Panc1 (cell line): Measurements from ENCODE around the gene NDUFAF8. TPM values are rescaled to one million over a fixed set of nuclear protein-coding genes. Genes with fewer than 3 reads are reported as not detected.

Source experiments
- ATAC-seq: fragments of 200-7000 bp; cut with Tn5 transposase; 2 replicates; pipeline ENCODE4 v1.9.1; 2020; ENCODE audit warnings: mild to moderate bottlenecking, moderate library complexity
- BruUV-seq: library from RNA; stranded (reverse); fragments of 400-500 nt; replicated peaks from 2 replicates; lab custom pipeline; 2021; lab: Mats Ljungman, UMichigan
- CTCF ChIA-PET: fragments of 300-600 bp; sonication (Branson Sonifier 250); formaldehyde crosslinking; loops from one replicate; lab custom pipeline; 2022; ENCODE audit warnings: antibody characterized with exemption; lab: Charles Lee
- POLR2A ChIA-PET: fragments of 300-600 bp; sonication (Branson Sonifier 250); formaldehyde crosslinking; loops from one replicate; lab custom pipeline; 2022; ENCODE audit warnings: antibody characterized with exemption; lab: Charles Lee
- DNase-seq: peaks from one replicate; pipeline ENCODE4 v3.0.0-alpha.2; 2010; ENCODE audit warnings: low read depth, low spot score
- H3K27ac ChIP-seq: 2 replicates; pipeline ENCODE4 v1.5.1; 2011; ENCODE audit warnings: mild to moderate bottlenecking, low read length, inconsistent platforms
- H3K27me3 ChIP-seq: fragments of 200-500 bp; sonication (Bioruptor generic); 2 replicates; pipeline ENCODE4 v1.6.0; 2014; ENCODE audit warnings: low read length, inconsistent platforms; ENCODE audit not compliant: control insufficient read depth, insufficient read depth
- H3K36me3 ChIP-seq: fragments of 200-500 bp; sonication (Bioruptor generic); 2 replicates; pipeline ENCODE4 v1.5.1; 2014; ENCODE audit warnings: inconsistent platforms, mild to moderate bottlenecking, low read length, moderate library complexity; ENCODE audit not compliant: control insufficient read depth, insufficient read depth
- H3K4me1 ChIP-seq: 2 replicates; pipeline ENCODE4 v1.5.1; 2011; ENCODE audit warnings: inconsistent platforms, mild to moderate bottlenecking, low read length, moderate library complexity; ENCODE audit not compliant: control insufficient read depth, insufficient read depth
- H3K4me3 ChIP-seq, 2 experiments: 2 replicates each; pipeline ENCODE4 v1.5.1; 2011 to 2012; ENCODE audit warnings: low read depth in 2 of 2, low read length in 2 of 2, mild to moderate bottlenecking in 2 of 2, inconsistent platforms in 1 of 2, moderate library complexity in 1 of 2
- H3K9me3 ChIP-seq: fragments of 200-500 bp; sonication (Bioruptor generic); 2 replicates; pipeline ENCODE4 v1.5.1; 2014; ENCODE audit warnings: low read depth, mild to moderate bottlenecking, inconsistent platforms, low read length, moderate library complexity; ENCODE audit not compliant: control insufficient read depth, insufficient read depth
- POLR2AphosphoS5 ChIP-seq: IDR thresholded peaks from 2 replicates; pipeline ENCODE4 v1.6.1; 2012; ENCODE audit warnings: mild to moderate bottlenecking, low read depth, low read length, moderate library complexity
- SIN3A ChIP-seq: IDR thresholded peaks from 2 replicates; pipeline ENCODE4 v1.6.1; 2012; ENCODE audit warnings: low read depth, mild to moderate bottlenecking, low read length, moderate library complexity, borderline replicate concordance; ENCODE audit not compliant: insufficient read depth
- TCF7L2 ChIP-seq: IDR thresholded peaks from 2 replicates; pipeline ENCODE4 v1.6.1; 2011; ENCODE audit warnings: mild to moderate bottlenecking, low read depth, low read length, inconsistent platforms
- in situ Hi-C: cut with HindIII; loops from 2 replicates; pipeline ENCODE4 v1.10.0; 2016; ENCODE audit warnings: low sequenced_read_pairs, low pct_unique_long_range_greater_than_20kb
- intact Hi-C: fragments of 100-400 bp; cut with micrococcal nuclease; formaldehyde crosslinking; loops from one replicate; pipeline ENCODE4 v1.10.0; 2022; ENCODE audit not compliant: unreplicated experiment
- total RNA-seq: library from RNA; stranded (reverse); gene quantifications from one replicate; pipeline ENCODE4 v1.2.1, GENCODE V29; 2021; ENCODE audit not compliant: unreplicated experiment
- TF ChIP-seq, protein P1 (sequence below), 2 experiments: IDR thresholded peaks; 2 replicates each; pipeline ENCODE4 v1.6.1; 2011 to 2012; ENCODE audit warnings: low read depth in 2 of 2, control low read depth in 1 of 2, low read length in 1 of 2, mild to moderate bottlenecking in 1 of 2, moderate library complexity in 1 of 2; ENCODE audit not compliant: insufficient read depth in 1 of 2
- TF ChIP-seq, protein P2 (sequence below): fragments of 450-650 bp; IDR thresholded peaks from 2 replicates; pipeline ENCODE4 v1.5.1; 2017; ENCODE audit warnings: mild to moderate bottlenecking

NDUFAF8 gene
- total RNA-seq, 1 experiment from 2014 or later = 75.8 TPM

DNA sequence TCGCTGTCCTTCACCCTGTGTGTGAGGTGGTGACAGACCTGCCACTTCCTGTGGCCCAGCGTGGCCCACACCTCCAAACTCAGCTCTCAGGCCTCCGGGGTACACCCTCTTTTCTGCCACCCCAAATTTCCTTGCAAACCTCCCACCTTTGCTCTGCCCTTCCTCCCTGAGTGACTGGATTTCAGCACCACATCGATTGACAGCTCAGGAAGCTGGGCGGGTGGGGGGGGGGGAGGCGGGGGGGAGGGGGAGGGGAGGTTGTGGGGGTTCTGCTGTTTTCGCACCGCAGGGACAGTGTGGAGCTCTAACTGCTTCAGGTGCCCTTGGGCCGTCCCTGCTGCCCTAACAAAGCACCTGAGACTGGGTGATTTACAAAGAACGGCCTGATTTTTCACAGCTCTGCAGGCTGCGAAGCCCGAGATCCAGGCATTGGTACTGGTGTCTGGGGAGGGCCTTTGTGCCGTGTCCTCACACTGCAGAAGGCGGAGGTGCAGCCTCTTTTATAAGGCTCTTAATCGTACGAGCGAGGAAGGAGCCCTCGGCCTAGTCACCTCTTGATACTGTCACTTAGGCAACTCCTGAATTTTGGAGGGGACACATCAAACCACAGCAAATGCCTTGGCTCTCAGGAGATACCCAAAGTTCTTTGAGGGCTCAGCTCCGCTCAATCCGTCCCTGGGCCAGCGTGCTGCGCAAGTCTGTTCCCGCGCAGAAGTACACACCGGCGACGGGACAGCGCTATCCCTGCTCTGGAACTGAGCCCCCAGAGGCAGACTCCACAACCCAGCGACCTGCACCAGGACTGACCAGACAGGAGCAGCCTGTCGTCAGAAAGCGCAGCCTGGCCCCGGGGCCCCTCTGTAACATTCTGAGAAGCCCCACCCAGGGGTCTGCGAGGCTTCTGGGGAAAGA is 3.6 kb downstream of the NDUFAF8 start:
- no peak for ATAC-seq
- no peak for DNase-seq
- no peaks in the 10 kb centered on the region for H3K27me3 ChIP-seq
- no peak overlapping the region for H3K4me3 ChIP-seq
- peaks cover 41% of the 10 kb centered on the region for H3K4me1 ChIP-seq
- H3K36me3 ChIP-seq = peaks cover 11% of the 10 kb centered on the region; the same call in 1 of the 2 replicates
- no peak overlapping the region; the same call in 1 of the 2 replicates for H3K27ac ChIP-seq
- CTCF ChIA-PET = interaction anchor here (0.6 kb wide), 2 partner anchors 109 to 239 kb away, joined by 3 read pairs; no protein-coding TSS in a partner anchor
- TF ChIP-seq, protein P1, sequence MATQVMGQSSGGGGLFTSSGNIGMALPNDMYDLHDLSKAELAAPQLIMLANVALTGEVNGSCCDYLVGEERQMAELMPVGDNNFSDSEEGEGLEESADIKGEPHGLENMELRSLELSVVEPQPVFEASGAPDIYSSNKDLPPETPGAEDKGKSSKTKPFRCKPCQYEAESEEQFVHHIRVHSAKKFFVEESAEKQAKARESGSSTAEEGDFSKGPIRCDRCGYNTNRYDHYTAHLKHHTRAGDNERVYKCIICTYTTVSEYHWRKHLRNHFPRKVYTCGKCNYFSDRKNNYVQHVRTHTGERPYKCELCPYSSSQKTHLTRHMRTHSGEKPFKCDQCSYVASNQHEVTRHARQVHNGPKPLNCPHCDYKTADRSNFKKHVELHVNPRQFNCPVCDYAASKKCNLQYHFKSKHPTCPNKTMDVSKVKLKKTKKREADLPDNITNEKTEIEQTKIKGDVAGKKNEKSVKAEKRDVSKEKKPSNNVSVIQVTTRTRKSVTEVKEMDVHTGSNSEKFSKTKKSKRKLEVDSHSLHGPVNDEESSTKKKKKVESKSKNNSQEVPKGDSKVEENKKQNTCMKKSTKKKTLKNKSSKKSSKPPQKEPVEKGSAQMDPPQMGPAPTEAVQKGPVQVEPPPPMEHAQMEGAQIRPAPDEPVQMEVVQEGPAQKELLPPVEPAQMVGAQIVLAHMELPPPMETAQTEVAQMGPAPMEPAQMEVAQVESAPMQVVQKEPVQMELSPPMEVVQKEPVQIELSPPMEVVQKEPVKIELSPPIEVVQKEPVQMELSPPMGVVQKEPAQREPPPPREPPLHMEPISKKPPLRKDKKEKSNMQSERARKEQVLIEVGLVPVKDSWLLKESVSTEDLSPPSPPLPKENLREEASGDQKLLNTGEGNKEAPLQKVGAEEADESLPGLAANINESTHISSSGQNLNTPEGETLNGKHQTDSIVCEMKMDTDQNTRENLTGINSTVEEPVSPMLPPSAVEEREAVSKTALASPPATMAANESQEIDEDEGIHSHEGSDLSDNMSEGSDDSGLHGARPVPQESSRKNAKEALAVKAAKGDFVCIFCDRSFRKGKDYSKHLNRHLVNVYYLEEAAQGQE (IDR thresholded peaks at IDR 0.05; ENCODE audit: insufficient read depth in 1 of 2, low read depth in 2 of 2, low read length in 1 of 2) = 0 out of 4 replicates have a peak, but pooled peaks of 1 of the 2 experiments have one; percentile 67
- TF ChIP-seq, protein P2, sequence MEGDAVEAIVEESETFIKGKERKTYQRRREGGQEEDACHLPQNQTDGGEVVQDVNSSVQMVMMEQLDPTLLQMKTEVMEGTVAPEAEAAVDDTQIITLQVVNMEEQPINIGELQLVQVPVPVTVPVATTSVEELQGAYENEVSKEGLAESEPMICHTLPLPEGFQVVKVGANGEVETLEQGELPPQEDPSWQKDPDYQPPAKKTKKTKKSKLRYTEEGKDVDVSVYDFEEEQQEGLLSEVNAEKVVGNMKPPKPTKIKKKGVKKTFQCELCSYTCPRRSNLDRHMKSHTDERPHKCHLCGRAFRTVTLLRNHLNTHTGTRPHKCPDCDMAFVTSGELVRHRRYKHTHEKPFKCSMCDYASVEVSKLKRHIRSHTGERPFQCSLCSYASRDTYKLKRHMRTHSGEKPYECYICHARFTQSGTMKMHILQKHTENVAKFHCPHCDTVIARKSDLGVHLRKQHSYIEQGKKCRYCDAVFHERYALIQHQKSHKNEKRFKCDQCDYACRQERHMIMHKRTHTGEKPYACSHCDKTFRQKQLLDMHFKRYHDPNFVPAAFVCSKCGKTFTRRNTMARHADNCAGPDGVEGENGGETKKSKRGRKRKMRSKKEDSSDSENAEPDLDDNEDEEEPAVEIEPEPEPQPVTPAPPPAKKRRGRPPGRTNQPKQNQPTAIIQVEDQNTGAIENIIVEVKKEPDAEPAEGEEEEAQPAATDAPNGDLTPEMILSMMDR = no peak
- intact Hi-C loops (no loop called here), in situ Hi-C loops (no loop called here)
- H3K9me3 ChIP-seq = no peaks in the 10 kb centered on the region
- POLR2A ChIA-PET = no interaction called here
- no TSS peak for BruUV-seq

DNA sequence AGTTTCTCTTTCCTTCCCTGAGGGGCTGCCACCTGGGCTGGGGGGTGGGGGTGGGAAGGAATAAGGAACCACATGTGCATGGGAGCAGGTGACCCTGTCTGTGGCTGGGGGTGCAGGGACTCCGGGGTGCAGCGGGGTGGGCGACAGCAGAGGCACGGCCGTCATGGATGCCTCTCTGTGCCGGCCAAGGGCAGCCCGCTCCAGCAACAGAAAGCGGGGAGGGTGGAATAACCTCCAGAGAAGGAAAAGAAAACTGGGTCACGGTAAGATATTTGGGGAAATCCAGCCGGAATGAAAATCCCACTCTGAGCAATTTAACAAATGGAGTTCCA is 4.2 kb downstream of the NDUFAF8 start:
- CTCF ChIA-PET = no interaction called here
- Histone ChIP-seq H3K27me3 (no peaks in the 10 kb centered on the region), H3K9me3 (no peaks in the 10 kb centered on the region), H3K36me3 (peaks cover 9% of the 10 kb centered on the region; the same call in 1 of the 2 replicates), H3K27ac (no peak overlapping the region), H3K4me1 (peaks cover 36% of the 10 kb centered on the region), H3K4me3 (no peak overlapping the region)
- ATAC-seq = no peak
- DNase-seq = no peak
- POLR2A ChIA-PET = no interaction called here
- in situ Hi-C loops = no loop called here
- TF ChIP-seq SIN3A = no peak
- TF ChIP-seq, protein P2 = no peak
- TF ChIP-seq TCF7L2 = no peak
- no peak for TF ChIP-seq POLR2AphosphoS5
- TF ChIP-seq, protein P1 (IDR thresholded peaks at IDR 0.05; ENCODE audit: insufficient read depth in 1 of 2, low read depth in 2 of 2, low read length in 1 of 2) = no peak
- BruUV-seq = no TSS peak
- intact Hi-C loops = no loop called here
